Activated CD4-positive, alpha-beta T cell treated with anti-CD3 and anti-CD28 coated beads, Interleukin-2, Interleukin-4, amounts not matched to agents 100 ng/mL and 50 ng/mL, durations not matched to agents 16 hours and 8 hours (primary cell): ENCODE data around the gene LSP1.
"Not testable (repeated sequence)": the region's sequence is repeated elsewhere in the genome, so short reads cannot be mapped to it uniquely, and the experiment has no call there.

Experiments used
- DNase-seq: peaks from one replicate; pipeline ENCODE4 v3.0.0-alpha.2; 2020; ENCODE audit warnings: low spot score

The LSP1 gene

DNA sequence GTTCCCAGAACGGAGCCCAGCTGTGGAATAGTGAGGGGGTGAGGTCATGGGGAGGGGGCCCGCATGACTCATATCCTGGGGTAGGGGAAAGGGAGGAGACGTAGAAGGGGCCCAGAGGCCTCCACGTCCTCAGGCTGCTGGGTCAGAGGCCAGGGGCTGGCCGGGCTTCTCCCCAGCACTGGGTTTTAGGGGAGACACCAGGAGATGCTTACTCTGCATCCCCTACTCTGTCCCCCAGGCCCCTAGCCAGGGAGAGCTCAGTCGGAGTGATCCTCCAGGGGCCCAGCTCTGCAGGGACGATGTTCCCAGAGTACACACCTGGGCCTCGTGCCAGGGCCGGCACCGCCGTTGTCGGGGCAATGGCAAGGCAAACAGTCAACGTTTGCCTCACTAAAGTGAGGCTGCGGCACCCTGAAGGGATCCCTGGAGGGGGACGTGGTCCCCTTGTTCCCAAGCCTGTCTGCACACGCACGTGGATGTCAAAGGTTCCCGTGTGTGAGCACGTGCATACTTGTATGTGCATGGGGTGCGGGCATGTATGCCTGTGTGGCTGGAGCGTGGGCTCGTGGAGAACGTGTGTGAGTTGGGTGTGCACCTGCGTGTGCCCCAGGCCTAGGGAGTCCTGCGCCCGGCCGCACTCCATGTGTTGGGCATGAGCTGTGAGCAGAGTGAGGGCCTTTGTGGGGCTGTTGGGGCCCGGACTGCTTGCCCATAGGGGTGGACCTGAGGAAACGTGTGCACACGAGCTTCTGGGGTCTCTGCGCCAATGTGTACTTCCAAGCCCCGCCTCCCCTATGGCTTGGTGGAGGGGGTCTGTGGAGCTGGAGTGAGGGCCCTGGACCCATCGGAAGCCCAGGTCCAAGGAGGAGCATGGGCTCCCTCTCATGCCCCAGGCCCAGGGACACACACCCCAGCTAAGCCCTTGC is 24.6 kb downstream of the LSP1 start:
- DNase-seq, result no peak

DNA sequence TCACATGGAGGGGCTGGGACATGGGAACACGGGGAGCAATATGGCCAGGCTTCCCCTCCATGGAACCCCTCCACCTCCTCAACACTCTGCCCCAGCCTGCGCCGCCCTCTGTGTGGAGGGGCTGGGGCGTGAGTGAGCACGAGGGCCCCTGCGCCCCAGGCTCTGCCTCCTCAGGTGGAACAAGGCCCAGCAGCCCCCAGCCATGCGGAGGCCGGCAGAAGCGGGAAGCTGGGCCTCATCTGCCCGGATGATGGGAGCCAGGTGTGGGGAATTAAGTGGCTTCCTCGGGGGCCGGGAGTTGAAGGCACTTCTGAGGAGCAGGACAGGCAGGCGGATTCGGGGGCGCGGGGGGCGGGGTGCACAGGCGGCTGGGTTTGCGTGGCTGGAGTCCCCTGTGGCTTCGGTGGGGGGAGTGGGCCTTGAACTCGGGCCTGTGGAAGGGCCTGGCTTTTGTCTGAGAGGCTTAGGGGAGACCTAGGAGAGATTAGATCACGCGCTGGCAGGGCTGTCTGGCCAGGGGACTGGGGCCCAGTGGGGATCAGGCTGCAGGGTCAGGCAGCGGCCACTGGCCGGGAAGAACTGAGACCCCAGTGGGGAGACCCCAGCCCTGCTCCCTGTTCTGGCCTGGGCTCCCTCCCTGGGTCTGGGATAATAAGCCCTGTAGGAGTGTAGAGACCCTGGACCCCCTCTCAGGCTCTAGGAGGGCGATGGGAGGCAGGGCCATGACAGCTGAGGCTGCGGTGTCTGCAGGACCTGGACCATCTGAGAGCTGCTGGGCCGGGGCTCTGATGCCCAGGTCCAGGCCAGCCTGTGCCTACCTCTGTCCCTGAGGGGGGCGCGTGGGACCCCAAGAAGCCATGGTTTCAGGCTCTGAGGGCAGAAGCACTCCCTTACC is 25.5 kb downstream of the LSP1 start:
- no peak for DNase-seq

DNA sequence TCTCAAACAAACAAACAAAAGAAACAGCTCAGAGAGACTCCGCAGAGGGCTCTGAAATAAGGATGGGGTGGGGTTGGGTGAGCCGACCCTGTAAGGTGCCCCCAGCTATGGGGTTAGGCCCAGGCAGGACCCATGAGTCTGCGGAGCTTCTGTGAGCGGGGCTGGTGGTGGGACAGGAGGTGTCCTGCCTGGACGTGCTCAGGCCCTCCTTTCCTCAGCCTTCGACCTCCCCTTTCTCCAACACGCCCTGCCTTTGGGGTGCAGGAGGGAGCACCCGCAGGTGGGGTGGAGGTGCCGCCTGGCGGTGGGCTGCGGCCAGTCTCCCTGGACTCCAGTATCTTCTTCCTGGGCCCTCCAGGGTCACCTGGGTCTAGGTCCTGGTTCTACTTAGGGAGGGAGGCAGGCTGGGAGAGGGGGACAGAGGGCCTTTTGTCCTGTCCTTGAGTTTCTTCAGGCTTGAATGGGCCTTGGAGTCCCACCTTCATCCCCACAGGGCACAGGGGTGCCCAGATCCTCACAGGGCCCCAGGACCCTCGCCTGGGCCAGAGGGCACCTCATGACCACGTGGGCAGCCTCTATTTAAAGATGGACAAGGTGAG is 26.6 kb downstream of the LSP1 start:
- DNase-seq, result no peak

DNA sequence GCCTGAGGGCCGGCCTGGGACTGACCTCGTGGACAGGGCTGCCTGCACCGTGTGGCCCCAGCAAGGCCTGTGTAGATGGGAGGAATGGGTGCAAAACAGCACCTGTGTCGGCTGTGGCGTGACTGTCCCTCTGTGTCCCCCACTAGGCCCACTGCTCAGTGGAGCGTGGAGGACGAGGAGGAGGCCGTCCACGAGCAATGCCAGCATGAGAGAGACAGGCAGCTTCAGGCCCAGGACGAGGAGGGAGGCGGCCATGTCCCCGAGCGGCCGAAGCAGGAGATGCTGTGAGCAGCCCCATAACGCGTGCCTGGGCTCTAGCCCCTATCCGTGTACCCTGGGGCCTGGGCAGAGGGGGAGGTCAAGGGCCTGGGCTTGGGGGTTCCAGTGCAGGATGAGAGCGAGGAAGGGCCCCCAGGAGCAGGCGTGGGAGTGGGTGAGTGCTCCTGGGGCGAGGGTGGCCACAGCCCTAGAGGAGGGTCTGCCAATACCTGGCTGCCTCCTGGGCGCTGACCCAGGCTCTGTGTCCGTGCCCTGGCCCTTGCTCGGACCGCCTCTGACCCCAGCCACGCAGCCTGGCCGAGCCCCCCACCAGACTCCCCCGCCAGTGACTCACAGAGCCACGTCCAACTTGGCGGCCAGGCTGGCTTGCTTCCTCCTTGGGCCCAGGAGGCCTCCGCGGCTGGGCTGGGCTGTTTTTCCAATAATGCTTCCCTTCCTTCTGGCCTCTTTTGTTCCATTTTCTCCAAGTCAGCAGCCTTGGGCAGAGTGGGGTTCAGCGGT is 27.2 kb downstream of the LSP1 start:
- no peak for DNase-seq

DNA sequence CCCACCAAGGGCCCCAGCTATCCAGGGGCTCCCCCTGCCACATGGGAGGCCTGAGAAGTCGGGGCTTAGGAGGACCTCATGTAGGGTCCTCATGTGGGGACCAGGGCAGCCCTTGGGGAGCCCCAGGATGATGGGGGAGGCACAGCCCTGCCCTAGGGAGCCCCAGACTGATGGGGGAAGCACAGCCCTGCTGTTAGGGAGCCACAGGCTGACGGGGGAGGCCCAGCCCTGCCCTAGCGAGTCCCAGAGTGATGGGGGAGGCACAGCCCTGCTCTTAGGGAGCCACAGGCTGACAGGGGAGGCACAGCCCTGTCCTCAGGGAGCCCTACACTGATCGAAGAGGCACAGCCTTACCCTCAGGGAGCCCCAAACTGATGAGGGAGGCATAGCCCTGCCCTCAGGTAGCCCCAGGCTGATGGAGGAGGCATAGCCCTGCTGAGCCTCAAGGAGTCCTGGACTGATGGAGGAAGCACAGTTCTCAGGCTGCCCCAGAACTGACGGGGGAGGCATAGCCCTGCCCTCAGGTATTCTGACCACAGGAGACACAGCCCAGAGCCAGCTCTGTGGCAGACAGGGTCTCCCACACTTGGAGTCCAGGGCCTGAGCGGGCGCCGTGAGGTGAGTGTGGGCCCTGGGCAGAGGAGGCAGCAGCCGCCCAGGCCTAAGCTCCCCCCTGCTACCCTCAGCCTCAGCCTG is 28.0 kb downstream of the LSP1 start:
- DNase-seq, result no peak

DNA sequence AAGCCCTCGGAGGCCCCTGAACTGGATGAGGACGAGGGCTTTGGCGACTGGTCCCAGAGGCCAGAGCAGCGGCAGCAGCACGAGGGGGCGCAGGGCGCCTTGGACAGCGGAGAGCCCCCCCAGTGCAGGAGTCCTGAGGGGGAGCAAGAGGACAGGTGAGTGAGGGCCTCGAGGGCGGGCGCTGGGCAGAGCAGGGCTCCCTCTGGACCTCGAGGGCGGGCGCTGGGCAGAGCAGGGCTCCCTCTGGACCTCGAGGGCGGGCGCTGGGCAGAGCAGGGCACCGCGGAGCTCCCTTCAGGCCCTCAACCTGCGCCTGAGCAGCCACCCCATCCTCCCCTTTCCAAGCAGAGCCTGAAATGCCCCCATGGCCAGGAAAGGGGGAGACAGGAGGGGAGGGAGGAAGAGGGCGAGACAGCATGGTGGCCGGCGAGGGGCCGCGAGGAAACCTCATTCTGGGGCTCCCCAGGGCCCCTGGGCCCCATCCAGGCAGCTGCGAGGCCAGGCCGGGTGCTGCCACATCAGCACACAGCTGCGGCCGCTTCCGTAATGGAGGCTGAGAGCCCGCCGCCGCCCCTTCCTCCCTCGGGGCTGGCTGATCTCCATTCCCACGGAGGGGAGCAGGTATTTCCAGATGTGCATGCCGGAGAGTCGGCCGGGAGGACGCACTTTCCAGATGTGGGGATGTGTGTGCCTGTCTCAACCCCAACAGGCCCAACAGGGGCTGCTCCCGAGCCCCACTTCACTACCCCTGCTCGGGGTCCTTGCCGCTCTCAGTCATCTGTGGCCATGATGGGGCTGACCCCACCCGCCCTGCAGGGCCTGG is 28.8 kb downstream of the LSP1 start:
- DNase-seq, result no peak

DNA sequence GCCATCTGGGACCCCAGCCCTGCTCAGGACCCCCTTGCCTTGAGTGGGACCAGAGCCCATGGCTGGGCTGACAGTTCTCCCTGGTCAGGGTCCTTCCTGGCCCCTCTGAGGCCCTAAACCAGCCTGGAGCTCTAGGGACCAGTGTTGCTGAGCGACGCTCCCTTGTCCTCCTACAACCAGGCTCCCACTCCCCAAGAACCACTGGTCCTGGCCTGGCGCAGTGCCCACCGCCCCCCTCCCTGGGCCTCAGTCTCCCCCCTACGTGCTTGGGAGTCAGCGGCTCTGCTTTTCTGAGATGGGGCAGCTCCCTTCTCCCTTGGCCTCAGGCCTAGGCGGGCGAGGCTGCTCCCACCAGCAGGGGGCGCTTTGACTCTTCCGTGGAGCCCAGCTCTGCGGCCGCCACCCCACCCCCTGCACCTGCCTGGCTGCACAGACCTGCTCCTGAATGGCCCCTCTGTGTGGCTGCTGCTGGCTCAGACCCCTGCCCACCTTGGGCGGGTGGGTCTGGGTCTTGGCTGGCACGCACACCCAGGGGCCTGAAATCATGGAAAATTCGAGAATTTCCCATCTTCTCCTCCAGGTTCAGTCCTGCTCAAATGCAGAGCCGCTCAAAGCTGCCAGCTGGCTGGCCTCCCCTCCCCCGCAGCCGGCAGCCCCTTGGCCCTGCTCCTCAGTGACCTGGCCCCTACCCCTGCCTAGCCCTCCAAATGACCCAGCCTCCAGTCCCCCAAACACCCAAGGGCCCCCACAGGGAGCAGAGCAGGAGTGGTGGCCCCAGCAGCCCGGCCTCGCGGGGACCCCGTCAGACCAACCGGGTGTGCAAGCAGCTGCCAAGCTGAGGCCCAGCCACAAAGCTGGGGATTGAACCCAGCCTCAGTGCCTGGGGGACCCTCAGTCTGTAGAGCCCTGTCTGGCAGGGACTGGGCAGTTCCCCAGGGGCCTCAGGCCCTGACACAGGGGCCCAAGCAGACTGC is 29.7 kb downstream of the LSP1 start:
- peak; percentile 78 for DNase-seq

DNA sequence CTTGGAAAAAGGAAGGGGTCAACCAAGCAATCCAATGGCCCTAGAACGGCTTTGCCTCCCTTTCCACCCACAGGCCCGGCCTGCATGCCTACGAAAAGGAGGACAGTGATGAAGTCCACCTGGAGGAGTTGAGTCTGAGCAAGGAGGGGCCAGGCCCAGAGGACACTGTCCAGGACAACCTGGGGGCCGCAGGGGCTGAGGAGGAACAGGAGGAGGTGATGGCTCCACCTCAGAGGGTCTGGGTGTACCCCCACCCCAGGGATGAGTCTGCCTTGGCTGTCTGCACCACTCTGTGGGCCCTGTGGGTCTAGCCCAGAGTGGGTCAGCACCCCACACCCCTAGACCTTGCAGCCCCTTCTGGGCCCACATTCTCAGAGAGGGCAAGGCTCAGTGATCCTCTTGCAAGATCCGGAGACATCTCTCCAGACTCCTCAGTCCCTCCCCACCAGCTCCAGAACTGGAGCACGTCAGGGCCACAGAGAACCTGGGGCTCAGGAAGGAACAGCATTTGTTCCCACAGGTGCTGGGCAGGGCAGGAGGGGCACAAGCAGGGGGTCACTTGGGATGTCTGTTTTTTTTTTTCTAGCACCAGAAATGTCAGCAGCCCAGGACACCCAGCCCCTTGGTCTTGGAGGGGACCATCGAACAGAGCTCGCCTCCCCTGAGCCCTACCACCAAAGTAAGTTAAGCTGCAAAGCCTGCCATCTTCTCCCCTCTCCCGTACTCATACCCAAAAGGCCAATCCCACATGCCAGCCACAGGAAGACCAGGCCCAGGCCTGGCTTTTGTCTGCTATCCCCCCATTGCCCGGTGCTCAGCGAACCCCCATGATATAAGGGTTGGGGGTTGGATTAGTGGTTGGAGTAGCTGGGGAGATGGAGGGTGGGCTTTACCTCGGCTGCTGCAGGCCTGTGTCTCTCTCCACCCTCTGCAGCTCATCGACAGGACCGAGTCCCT is 30.7 kb downstream of the LSP1 start:
- DNase-seq, result no peak

DNA sequence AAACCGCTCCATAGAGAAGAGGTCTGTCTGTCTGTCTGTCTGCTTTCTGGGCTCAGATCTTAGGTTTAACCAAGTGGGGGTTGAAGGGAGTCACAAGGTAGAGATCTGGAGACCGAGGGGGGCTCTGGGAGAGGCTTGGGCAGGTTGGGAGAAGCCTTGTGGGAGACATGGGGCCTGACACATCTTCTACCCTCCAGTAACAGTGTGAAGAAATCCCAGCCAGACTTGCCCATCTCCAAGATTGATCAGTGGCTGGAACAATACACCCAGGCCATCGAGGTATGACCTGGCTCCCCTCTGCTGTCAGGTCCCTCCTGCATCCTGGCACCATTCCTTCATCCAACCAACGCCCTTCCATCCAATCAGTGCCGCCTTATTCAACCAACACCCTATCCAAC is 31.4 kb downstream of the LSP1 start:
- no peak for DNase-seq

DNA sequence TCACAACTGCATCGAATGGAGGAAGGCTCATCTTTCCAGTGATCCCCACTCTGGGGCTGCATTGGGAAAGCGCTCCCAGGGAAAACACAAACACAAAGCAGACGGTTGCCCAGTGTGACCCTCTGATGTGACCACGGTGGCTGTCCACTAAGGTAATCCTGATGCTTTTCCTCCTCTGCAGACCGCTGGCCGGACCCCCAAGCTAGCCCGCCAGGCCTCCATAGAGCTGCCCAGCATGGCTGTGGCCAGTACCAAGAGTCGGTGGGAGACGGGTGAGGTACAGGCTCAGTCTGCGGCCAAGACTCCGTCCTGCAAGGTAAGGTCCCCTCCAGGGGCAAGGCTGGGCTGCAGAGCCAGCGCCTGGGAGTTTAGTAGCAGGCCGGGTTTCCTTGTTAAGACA is 33.7 kb downstream of the LSP1 start:
- DNase-seq, result not testable (repeated sequence)

DNA sequence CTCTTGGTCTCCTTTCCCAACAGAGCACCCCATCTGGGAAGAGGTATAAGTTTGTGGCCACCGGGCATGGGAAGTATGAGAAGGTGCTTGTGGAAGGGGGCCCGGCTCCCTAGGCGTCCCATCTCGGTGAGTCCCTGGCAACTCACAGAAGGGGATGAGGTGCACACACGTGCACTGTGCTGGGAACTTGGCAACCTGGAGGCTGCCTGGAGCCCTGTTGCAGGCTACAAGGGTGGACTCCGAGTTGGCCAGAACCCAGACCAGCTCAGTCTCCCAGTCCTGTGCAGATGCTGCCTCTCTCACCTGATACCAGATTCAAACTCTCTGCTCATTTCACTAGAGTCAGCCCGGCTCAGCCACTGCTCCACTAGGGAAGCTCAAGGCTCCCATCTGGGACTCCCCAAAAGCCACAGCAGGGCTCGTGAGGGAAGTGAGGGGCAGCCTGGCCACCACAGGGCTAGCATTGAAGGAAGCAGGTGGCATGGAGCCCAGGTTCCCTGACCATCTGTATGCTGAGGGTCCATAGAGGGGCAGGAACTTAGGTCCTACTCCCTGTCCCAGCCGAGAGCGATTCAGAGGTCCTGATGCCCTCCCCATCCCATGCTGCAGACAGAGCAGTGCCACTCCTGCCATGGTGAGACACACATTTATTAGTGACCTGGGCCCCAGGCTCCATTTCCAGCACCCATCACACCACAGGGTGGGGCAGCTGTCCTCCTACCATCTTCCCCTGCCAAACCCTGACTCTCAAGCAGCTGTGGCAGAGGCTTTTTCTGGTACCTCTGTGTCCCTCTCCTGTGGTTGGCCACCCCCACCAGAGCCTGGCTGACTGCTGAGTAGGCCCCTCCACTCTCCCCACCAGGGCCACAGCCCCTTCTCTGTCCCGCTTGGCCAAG is 34.8 kb downstream of the LSP1 start:
- DNase-seq, result no peak

DNA sequence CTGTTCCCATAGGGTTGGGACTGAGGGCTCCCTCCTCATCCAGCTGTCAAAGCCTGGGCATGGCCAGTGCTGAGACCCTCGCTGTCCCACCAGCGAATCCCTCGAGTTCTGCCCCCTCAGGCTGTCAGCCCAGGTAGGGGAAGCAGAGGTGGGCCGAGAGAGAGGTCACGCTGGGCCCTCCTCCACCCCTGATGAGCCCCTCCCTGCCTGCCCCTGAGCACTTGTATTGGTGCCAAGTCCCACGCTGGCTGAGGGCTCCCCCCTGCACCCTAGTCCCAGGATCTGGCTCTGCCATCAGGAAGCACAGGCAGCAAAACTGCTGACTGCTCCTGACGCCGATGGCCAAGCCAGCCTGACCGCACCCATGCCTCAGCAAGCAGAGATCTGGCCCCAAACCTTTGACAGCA is 35.5 kb downstream of the LSP1 start:
- DNase-seq, result no peak

DNA sequence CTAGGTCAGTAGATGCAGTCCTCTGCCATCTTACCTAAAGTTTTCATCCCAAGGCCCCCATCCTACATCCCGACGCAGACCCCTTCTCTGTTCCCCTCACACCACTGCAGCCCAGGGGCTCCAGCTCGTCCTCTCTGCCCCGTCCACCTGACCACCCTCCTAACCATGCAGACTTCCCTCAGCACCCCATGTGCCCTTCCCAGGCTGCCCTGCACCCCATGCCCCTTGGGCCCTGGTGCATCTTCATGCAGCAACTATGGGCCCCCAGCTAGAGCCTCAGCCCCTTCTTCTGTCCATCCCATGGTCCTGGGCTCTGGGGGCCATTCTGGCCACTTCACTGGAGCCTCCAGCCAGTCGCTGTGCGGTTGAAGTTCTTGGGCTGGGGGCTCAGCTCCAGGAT is 35.9 kb downstream of the LSP1 start:
- DNase-seq, result no peak

DNA sequence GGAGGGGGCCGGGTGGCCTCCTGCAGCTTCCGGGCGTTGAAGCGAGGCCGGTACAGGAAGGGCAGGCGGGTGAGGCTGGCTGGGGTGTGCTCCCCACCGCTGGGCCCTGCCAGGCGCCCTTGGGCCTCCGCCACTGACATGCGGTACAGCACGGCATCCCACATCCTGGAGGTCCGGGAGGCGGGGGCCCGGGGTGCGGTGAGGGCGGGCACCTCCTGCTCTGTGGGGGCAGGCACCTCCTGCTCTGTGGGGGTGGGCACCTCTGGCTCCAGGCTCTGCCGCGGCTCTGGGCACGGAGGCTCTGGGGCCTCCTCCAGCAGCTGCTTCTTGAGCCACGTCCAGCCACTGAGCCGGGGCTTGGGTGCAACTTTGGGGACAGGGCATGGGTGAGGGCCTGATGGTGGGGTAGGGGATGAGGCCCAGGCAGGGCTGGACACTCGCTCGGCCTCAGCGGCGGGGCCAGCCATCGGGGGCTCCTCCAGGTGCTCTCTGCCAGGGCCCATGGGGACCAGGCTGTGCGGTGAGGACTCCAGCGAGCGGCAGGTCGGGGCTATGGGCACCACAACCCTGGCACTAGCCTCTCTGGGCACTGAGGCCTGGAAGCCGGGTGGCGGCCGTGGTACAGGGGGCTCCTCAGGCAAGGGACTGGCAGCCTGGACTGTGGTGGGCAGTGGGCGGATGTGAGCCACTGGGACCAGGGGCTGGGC is 36.5 kb downstream of the LSP1 start:
- peak; percentile 82 for DNase-seq

DNA sequence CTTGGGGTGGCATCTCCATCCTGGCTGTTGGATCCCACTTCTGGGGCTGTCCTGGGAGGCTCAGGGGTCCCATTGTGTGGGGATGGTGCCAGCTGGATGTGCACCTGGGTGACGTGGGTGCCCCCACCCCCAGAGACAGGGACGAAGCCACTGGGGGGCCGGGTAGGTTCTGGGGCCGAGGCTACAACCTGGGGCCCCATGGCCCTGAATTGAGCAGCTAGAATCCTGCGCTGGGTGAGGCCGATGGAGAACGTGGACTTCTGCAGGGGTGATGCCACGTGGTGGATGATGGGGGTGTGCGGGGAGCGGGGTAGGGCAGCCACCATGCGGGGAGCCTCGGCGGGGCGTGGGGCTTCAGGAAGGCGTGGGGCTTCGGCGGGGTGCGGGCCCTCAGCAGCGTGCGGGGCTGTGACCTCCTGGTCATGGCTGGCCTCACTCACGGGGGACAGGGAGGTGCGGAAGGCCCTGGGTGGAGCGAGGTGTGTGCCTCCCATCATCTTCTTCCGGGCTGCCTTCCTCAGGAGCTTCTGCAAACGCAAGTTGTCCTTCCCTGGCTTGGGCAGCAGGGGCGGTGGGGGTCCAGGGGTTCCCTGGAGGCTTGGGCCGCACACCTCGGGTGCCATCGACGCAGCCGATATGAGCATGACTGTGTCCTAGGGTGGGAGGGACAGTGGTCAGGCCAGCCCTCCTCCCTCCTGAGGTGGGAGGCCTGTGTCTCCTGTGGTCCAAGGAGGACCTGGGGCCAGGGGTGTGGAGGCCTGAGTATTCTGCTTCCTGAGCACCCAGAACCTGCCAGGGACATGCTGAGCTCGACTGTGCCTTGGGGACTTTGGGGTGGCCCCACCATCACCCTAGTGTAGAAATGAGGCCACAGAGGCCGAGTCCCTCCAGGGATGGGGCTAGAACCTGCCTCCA is 37.3 kb downstream of the LSP1 start:
- DNase-seq, result no peak
